CD4-positive, CD25-positive, alpha-beta regulatory T cell (primary cell): Measurements from ENCODE around the gene ABCB1. TPM values are rescaled to one million over a fixed set of nuclear protein-coding genes. Genes with fewer than 3 reads are reported as not detected.
"Not testable (repeated sequence)": the region's sequence is repeated elsewhere in the genome, so short reads cannot be mapped to it uniquely, and the experiment has no call there.

Experiments used
- ATAC-seq, 2 donors: fragments of 150-1000 bp; cut with Tn5 transposase; one replicate each; pipeline ENCODE4 v1.10.0; 2021; ENCODE audit warnings: low read depth in 2 of 2, moderate number of reproducible peaks in 2 of 2, moderate library complexity in 1 of 2
- DNase-seq, 3 donors: peaks; one replicate each; pipeline versions ENCODE4 v3.0.0 to v3.0.0-alpha.2; 2012 to 2022; ENCODE audit warnings: mixed read lengths in 1 of 3
- H3K27ac ChIP-seq: one replicate; pipeline ENCODE4 v1.7.0; 2013; ENCODE audit warnings: mild to moderate bottlenecking, low read length; ENCODE audit not compliant: insufficient read depth, poor library complexity, severe bottlenecking
- H3K27me3 ChIP-seq: one replicate; pipeline ENCODE4 v1.7.0; 2013; ENCODE audit warnings: low read length; ENCODE audit not compliant: control insufficient read depth, insufficient read depth
- H3K36me3 ChIP-seq: one replicate; pipeline ENCODE4 v1.7.0; 2013; ENCODE audit warnings: mild to moderate bottlenecking, low read length, moderate library complexity; ENCODE audit not compliant: control insufficient read depth, insufficient read depth
- H3K4me1 ChIP-seq: 2 replicates; pipeline ENCODE4 v1.7.0; 2013; ENCODE audit warnings: mild to moderate bottlenecking, low read length; ENCODE audit not compliant: insufficient read depth, control insufficient read depth, poor library complexity, severe bottlenecking
- H3K4me3 ChIP-seq: one replicate; pipeline ENCODE4 v1.7.0; 2013; ENCODE audit warnings: low read depth, mild to moderate bottlenecking, low read length, moderate library complexity
- H3K9me3 ChIP-seq, 2 experiments: 1 replicate in 1 of 2; 2 replicates in 1 of 2; pipeline ENCODE4 v1.7.0; 2013; ENCODE audit warnings: low read length in 2 of 2, mild to moderate bottlenecking in 1 of 2, moderate library complexity in 1 of 2; ENCODE audit not compliant: control insufficient read depth in 2 of 2
- H3K27ac Mint-ChIP-seq, 3 donors: one replicate each; pipeline ENCODE4 v1.8.0; 2020 to 2022; ENCODE audit warnings: mild to moderate bottlenecking in 3 of 3, mixed read lengths in 3 of 3, moderate library complexity in 2 of 3
- H3K27me3 Mint-ChIP-seq: one replicate; pipeline ENCODE4 v1.8.0; 2022; ENCODE audit warnings: mild to moderate bottlenecking, mixed read lengths
- H3K36me3 Mint-ChIP-seq: one replicate; pipeline ENCODE4 v1.8.0; 2020; ENCODE audit warnings: mixed read lengths
- H3K4me1 Mint-ChIP-seq, 4 donors: one replicate each; pipeline ENCODE4 v1.8.0; 2020 to 2022; ENCODE audit warnings: mixed read lengths in 4 of 4, mild to moderate bottlenecking in 1 of 4
- H3K4me3 Mint-ChIP-seq, 4 donors: one replicate each; pipeline ENCODE4 v1.8.0; 2020 to 2022; ENCODE audit warnings: mild to moderate bottlenecking in 4 of 4, mixed read lengths in 4 of 4, moderate library complexity in 3 of 4
- H3K9me3 Mint-ChIP-seq, 7 donors: one replicate each; pipeline ENCODE4 v1.8.0; 2020 to 2022; ENCODE audit warnings: mixed read lengths in 7 of 7, mild to moderate bottlenecking in 3 of 7, moderate library complexity in 2 of 7
- polyA plus RNA-seq, 4 donors: library from polyadenylated mRNA; unstranded; fragments of 300-500 nt; fragmentation: Illumina TruSeq; gene quantifications; one replicate each; pipeline ENCODE4 v1.2.3, GENCODE V29; 2021
- total RNA-seq: library from RNA; stranded (reverse); gene quantifications from one replicate; pipeline ENCODE4 v1.2.3, GENCODE V29; 2022

Gene ABCB1
- total and polyA plus RNA-seq, 5 donors from 2014 or later = 0.06 to 2.0 (median 0.49) TPM

DNA sequence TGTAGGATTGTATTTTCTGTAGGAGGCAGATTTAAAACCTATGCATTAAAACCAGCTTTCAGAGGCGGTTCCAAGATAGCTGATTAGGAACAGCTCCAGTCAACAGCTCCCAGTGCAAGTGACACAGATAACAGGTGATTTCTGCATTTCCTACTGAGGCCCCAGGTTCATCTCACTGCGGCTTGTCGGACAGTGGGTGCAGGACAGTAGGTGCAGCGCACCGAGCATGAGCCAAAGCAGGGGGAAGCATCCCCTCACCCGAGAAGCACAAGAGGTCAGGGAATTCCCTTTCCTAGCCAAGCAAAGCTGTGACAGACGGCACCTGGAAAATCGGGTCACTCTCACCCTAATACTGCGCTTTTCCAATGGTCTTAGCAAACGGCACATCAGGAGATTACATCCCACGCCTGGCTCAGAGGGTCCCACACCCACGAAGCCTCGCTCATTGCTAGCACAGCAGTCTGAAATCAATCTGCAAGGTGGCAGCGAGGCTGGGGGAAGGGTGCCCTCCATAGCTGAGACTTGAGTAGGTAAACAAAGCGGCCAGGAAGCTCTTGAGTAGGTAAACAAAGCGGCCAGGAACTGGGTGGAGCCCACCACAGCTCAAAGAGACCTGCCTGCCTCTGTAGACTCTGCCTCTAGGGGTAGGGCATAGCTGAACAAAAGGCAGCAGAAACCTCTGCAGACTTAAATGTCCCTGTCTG lies 135.7 kb downstream of the ABCB1 start:
- H3K27me3 ChIP-seq, DNase-seq, H3K27me3 Mint-ChIP-seq, H3K36me3 ChIP-seq, H3K9me3 ChIP-seq, ATAC-seq, H3K27ac ChIP-seq, H3K4me1 ChIP-seq, H3K36me3 Mint-ChIP-seq, H3K27ac Mint-ChIP-seq, H3K4me3 ChIP-seq, H3K4me3 Mint-ChIP-seq, H3K4me1 Mint-ChIP-seq: not testable (repeated sequence)
- peaks cover 0 to 12% (median 0%) of the 10 kb centered on the region in 7 donors for H3K9me3 Mint-ChIP-seq

DNA sequence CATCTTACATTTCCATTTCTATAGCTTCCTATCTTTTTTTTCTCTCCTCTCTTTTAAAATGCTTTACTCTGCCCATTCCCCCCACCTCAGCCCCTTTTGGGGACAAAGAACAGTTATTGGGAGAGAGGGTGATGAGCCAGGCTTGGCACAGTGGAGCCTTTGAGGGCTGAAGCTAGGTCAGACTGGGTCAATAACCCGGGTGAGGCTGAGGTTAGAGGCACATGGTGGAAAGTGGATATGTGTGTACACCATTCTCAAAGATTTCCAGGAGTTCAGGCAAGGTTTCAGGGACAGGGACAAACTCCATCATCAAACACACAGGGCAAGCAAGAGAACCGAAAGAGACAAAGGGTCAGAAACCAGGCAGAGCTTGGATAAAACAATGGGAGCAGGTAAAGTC lies 136.7 kb downstream of the ABCB1 start:
- Mint-ChIP-seq H3K9me3 (peaks cover 0 to 9% (median 0%) of the 10 kb centered on the region in 7 donors), H3K27me3 (no peaks in the 10 kb centered on the region), H3K4me1 (no peaks in the 10 kb centered on the region), H3K27ac (no peak overlapping the region), H3K36me3 (no peaks in the 10 kb centered on the region), H3K4me3 (no peak overlapping the region)
- no peaks in the 10 kb centered on the region for H3K36me3 ChIP-seq
- no peak overlapping the region for H3K27ac ChIP-seq
- no peaks in the 10 kb centered on the region for H3K4me1 ChIP-seq
- DNase-seq (no peak), ATAC-seq (no peak)
- H3K4me3 ChIP-seq = no peak overlapping the region
- H3K9me3 ChIP-seq = no peaks in the 10 kb centered on the region
- H3K27me3 ChIP-seq = no peaks in the 10 kb centered on the region

DNA sequence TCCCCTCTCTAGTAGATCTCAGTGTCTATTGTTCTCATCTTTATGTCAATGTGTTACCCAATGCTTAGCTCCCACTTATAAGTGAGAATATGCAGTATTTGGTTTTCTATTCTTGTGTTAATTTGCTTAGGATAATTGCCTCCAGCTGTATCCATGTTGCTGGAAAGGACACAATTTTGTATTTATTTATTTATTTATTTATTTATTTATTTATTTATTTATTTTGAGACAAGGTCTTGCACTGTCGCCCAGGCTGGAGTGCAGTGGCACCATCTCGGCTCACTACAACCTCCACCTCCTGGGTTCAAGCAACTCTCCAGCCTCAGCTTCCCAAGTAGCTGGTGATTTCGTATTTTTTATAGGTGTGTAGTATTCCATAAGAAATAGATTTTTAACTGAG lies 140.2 kb downstream of the ABCB1 start:
- H3K36me3 ChIP-seq, H3K4me1 Mint-ChIP-seq, ATAC-seq, H3K36me3 Mint-ChIP-seq, H3K9me3 ChIP-seq, H3K4me3 ChIP-seq, DNase-seq, H3K27me3 ChIP-seq, H3K9me3 Mint-ChIP-seq, H3K27me3 Mint-ChIP-seq, H3K27ac ChIP-seq, H3K4me3 Mint-ChIP-seq, H3K27ac Mint-ChIP-seq, H3K4me1 ChIP-seq: not testable (repeated sequence)

- Histone ChIP-seq H3K4me1 (no peaks in the 10 kb centered on the region), H3K36me3 (no peaks in the 10 kb centered on the region), H3K4me3 (no peak overlapping the region), H3K27me3 (no peaks in the 10 kb centered on the region), H3K27ac (no peak overlapping the region), H3K9me3 (no peaks in the 10 kb centered on the region)
- Mint-ChIP-seq H3K9me3 (no peaks in the 10 kb centered on the region), H3K27ac (no peak overlapping the region), H3K27me3 (no peaks in the 10 kb centered on the region), H3K4me3 (no peak overlapping the region), H3K4me1 (no peaks in the 10 kb centered on the region), H3K36me3 (no peaks in the 10 kb centered on the region)
- DNase-seq (no peak), ATAC-seq (no peak)
Observed at GRCh38 chr7:87459941-87460340, 140.7 kb downstream of the ABCB1 start.

GRCh38 chr7:87458148-87458547 lies 142.5 kb downstream of the ABCB1 start:
- Mint-ChIP-seq H3K4me3 (no peak overlapping the region), H3K27ac (no peak overlapping the region), H3K9me3 (peaks cover 0 to 2% (median 0%) of the 10 kb centered on the region in 7 donors), H3K4me1 (no peaks in the 10 kb centered on the region), H3K27me3 (no peaks in the 10 kb centered on the region), H3K36me3 (no peaks in the 10 kb centered on the region)
- H3K36me3 ChIP-seq = no peaks in the 10 kb centered on the region
- no peak overlapping the region for H3K4me3 ChIP-seq
- no peak overlapping the region for H3K27ac ChIP-seq
- H3K27me3 ChIP-seq = no peaks in the 10 kb centered on the region
- no peaks in the 10 kb centered on the region for H3K4me1 ChIP-seq
- DNase-seq (no peak), ATAC-seq (no peak)
- no peaks in the 10 kb centered on the region for H3K9me3 ChIP-seq

GRCh38 chr7:87456247-87456646 lies 144.4 kb downstream of the ABCB1 start:
- Mint-ChIP-seq H3K4me1 (no peaks in the 10 kb centered on the region), H3K36me3 (no peaks in the 10 kb centered on the region), H3K27me3 (no peaks in the 10 kb centered on the region), H3K4me3 (no peak overlapping the region), H3K27ac (no peak overlapping the region), H3K9me3 (peaks cover 0 to 2% (median 0%) of the 10 kb centered on the region in 7 donors)
- ATAC-seq (no peak), DNase-seq (no peak)
- Histone ChIP-seq H3K4me3 (no peak overlapping the region), H3K4me1 (no peaks in the 10 kb centered on the region), H3K27me3 (no peaks in the 10 kb centered on the region), H3K9me3 (no peaks in the 10 kb centered on the region), H3K27ac (no peak overlapping the region), H3K36me3 (no peaks in the 10 kb centered on the region)

Other genes starting within 250 kb of the ABCB1 start
- not detected for gene ABCB4, start 125.2 kb downstream of the ABCB1 start, total RNA-seq
- not detected for gene ABCB4, start 125.2 kb downstream of the ABCB1 start, polyA plus RNA-seq
- not detected for gene RUNDC3B, start 27.5 kb upstream of the ABCB1 start, total RNA-seq
- under 1 TPM in 3 of 4 donors, not detected in 1; 0.05 to 0.17 (median 0.17) TPM for gene RUNDC3B, start 27.5 kb upstream of the ABCB1 start, polyA plus RNA-seq